GM18907 (cell line): Measurements from ENCODE around the gene KAT14.
"Not testable (repeated sequence)": the region's sequence is repeated elsewhere in the genome, so short reads cannot be mapped to it uniquely, and the experiment has no call there.

ENCODE experiments used
- ATAC-seq: cut with Tn5 transposase; IDR thresholded peaks from one replicate; pipeline ENCODE4 v1.9.1; 2021; ENCODE audit warnings: mild to moderate bottlenecking, moderate library complexity; ENCODE audit not compliant: unreplicated experiment

Gene KAT14

GRCh38 chr20:18137412-18138265 is at the start of gene KAT14, which contains the start of gene PET117:
Gene KAT14 (plus strand): TSS chr20:18137863. CDS start chr20:18142661, 4,798 bp downstream.
Gene PET117 (plus strand): TSS chr20:18137863. CDS start chr20:18137956, 93 bp downstream.
- peak; percentile 89 for ATAC-seq

- not testable (repeated sequence) for ATAC-seq
These were observed 49.4 kb upstream of the KAT14 start for GRCh38 chr20:18088298-18088697.

GRCh38 chr20:18088841-18089240 is 48.8 kb upstream of the KAT14 start:
- ATAC-seq: not testable (repeated sequence)

GRCh38 chr20:18090044-18090443 is 47.6 kb upstream of the KAT14 start:
- ATAC-seq: no peak

GRCh38 chr20:18090477-18090876 is 47.2 kb upstream of the KAT14 start:
- ATAC-seq: no peak

- no peak for ATAC-seq
These were observed 46.0 kb upstream of the KAT14 start for GRCh38 chr20:18091623-18092022.

- no peak for ATAC-seq
These were observed 44.8 kb upstream of the KAT14 start for GRCh38 chr20:18092890-18093289.

GRCh38 chr20:18093388-18093787 is 44.3 kb upstream of the KAT14 start:
- ATAC-seq: no peak

GRCh38 chr20:18094191-18094590 is 43.5 kb upstream of the KAT14 start:
- ATAC-seq: no peak

- ATAC-seq: not testable (repeated sequence)
These were observed 37.1 kb upstream of the KAT14 start for GRCh38 chr20:18100569-18100968.

GRCh38 chr20:18101125-18101810 is 36.4 kb upstream of the KAT14 start:
- no peak for ATAC-seq

- ATAC-seq: no peak
These were observed 34.2 kb upstream of the KAT14 start for GRCh38 chr20:18103497-18103896.

- no peak for ATAC-seq
These were observed 29.3 kb upstream of the KAT14 start for GRCh38 chr20:18108326-18108725.

- ATAC-seq: not testable (repeated sequence)
These were observed 9.1 kb upstream of the KAT14 start for GRCh38 chr20:18128574-18128973.

- ATAC-seq: no peak
These were observed 5.0 kb upstream of the KAT14 start for GRCh38 chr20:18132663-18133062.

GRCh38 chr20:18133962-18134361 is 3.7 kb upstream of the KAT14 start:
- no peak for ATAC-seq

GRCh38 chr20:18138266-18138582 is 561 bp downstream of the KAT14 start:
- ATAC-seq: peak; percentile 2

- ATAC-seq: no peak
These were observed 1.2 kb downstream of the KAT14 start for GRCh38 chr20:18138639-18139583.

GRCh38 chr20:18139832-18140231 is 2.2 kb downstream of the KAT14 start:
- ATAC-seq: no peak

GRCh38 chr20:18144541-18145099 is 7.0 kb downstream of the KAT14 start:
- no peak for ATAC-seq

GRCh38 chr20:18154342-18154741 is 16.7 kb downstream of the KAT14 start:
- no peak for ATAC-seq
